Germinal center (tissue), 1 donor: ENCODE results near the gene TOX2.

Experiments
- DNase-seq: peaks from one replicate; pipeline ENCODE4 v3.0.0; 2012; ENCODE audit warnings: mixed read lengths, low spot score

Gene TOX2

GRCh38 chr20:43916073-43916880 is 1.6 kb downstream of the TOX2 start:
- DNase-seq, result no peak

- DNase-seq, result no peak
These were observed 2.3 kb downstream of the TOX2 start for GRCh38 chr20:43916881-43917371.

DNA sequence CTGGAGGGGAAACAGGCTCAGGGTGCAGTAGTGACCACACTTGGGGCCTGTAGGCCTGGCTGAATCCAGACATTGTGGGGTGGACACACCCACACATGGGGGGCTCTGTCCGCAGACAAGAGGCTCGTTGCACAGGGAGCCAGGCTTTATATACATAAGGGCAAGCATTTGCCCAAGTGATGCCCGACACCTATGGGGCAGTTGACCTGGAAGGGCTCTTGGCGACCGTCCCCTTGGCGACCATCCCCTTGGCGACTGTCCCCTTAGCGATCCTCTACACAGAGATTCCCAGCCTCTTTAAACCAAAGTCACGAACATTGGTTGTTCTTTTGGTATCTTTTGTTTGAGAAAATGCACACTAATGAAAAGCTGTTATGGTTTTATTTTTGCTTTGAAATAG is 2.7 kb downstream of the TOX2 start:
- no peak for DNase-seq

DNA sequence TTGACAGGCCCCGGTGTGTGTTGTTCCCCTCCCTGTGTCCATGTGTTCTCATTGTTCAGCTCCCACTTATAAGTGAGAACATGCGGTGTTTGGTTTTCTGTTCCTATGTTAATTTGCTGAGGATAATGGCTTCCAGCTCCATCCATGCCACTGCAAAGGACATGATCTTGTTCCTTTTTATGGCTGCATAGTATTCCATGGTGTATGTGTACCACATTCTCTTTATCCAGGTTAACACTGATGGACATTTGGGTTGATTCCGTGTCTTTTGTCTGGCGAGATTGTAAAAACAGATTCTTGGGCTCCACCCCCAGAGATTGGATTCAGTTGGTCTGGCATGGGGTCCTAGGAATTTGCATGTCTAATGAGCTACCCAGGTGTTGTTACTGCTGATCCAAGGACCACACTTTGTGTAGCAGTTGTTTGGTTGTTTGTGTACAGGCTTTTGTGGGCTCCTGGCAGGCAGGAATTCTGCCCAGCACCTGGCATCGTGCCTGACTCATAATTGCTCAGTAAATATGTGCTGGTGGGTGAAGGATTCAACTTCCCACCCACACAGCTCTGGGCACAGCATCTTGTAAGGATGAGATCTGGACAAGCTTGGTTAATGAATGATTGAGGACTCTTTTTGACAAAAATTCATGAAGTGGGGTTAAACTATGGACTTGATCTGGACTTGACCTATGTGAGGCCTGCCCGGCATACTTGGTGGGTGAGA is 5.2 kb downstream of the TOX2 start:
- DNase-seq, result no peak

- DNase-seq, result no peak
These were observed 6.1 kb downstream of the TOX2 start for GRCh38 chr20:43920797-43921196.

DNA sequence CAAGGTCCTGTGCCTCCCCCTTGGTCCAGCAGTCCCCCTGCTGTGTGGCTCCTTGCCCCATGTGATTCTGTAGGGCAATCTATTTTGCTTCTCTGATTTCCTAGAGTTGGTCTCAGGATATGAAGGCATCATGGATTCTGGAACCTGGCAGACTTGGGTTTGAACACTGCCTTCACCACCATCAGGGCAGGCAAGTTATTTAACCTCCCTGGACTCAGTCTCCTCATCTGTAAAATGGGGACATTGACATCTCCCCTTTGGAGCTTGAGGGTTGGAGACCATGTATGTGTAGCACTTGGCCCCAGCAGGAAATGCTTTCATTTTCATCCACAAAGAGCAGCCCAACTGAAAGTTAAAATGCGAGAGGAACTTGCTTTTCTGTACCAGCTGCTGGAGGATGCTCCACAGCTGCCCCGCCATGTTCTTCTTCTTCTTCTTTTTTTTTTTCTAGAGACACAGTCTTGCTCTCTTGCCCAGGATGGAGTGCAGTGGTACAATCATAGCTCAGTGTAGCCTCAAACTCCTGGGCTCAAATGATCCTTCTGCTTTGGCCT is 6.7 kb downstream of the TOX2 start:
- DNase-seq, result no peak

DNA sequence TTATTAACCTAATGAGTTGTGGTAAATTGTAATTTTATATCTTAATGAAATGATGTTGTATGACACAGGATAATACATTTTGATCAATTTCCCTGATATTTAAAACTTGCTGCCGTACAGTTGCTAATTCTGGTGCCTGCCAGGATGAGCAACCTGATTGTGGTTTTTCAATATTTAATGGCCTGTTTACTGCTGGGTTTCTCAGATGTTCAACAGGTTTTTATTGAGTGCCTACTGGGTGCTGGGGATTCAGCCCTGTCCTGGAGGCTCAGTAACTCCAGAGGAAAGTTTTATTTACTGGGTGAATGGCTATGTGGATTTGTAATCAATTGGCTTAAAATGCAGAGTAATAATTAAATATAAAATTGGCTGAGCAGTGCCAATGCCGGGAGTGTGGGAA is 8.0 kb downstream of the TOX2 start:
- no peak for DNase-seq

DNA sequence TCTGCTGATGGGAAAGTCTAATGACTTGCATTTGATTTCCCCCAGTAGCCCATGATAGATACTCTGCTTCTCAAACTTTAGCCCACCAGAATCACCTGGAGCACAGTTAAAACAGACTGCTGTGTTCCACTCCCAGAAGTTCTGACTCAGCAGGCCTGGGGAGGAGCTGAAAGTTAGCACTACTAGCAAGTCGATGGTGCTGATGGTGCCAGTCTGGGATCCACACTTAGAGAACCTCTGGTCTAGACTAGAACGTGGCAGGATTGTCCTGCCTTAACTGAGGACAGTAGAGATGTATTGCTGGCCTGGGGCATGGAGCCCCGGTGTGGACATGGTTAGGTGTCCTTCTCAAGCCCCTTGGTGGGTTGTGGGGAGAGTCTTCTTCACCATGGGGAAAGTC is 8.7 kb downstream of the TOX2 start:
- no peak for DNase-seq

DNA sequence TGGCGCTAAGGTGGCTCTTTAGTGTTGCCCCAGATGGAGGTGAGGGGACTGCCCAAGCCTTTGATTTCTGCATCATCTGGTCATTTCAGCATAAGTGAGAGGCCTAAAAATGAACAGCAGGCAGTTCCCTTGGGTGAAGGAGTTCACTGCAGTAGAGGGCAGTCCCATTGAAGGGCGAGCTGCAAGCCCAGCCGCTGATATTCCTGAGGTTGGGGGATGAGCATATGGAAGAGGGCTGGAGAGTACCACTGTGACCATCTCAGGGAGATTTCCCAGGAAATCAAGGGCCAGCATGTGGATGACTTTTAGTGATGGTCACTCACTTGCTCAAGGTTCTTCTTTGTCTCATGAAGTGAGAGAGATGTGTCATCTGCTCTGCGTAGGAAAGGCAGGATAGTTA is 9.3 kb downstream of the TOX2 start:
- no peak for DNase-seq

DNA sequence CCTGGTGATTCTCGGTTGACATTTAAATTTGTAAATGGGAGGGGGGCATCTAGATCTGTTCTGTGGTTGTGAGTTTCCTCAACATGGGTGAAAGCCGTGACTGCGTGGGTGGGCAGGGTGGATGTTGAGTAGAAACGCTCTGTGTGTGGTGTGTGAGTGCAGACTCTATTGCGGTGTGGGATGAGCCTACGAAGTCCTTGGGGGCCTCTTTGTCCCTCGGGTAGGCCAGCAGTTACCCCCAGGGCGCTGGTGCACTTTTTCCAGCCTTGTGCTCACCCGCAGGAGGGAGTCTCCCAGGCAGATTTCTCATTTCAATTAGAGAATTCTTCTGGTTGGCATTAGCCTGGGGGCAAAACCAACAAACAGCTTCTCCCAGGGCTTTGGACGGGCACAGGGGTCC is 10.6 kb downstream of the TOX2 start:
- DNase-seq, result no peak

DNA sequence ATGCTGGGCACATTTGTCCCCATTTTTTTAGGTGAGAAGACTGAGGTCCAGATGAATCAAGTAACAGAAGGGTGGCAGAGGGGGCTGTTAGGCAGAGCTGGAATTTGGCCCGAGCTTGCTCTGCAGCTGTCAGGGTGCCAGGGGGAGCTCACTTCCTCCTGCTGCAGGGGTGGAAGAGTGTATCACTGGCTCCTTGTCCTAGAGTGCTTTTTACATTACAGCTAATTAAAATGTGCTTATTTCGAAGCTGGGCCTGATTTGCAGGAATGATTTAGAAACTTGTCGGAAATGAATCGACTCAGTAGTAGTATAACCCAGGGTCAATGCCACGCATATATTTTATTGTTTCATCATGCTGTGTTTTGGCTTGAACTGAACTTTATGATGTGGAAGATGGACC is 11.1 kb downstream of the TOX2 start:
- no peak for DNase-seq

DNA sequence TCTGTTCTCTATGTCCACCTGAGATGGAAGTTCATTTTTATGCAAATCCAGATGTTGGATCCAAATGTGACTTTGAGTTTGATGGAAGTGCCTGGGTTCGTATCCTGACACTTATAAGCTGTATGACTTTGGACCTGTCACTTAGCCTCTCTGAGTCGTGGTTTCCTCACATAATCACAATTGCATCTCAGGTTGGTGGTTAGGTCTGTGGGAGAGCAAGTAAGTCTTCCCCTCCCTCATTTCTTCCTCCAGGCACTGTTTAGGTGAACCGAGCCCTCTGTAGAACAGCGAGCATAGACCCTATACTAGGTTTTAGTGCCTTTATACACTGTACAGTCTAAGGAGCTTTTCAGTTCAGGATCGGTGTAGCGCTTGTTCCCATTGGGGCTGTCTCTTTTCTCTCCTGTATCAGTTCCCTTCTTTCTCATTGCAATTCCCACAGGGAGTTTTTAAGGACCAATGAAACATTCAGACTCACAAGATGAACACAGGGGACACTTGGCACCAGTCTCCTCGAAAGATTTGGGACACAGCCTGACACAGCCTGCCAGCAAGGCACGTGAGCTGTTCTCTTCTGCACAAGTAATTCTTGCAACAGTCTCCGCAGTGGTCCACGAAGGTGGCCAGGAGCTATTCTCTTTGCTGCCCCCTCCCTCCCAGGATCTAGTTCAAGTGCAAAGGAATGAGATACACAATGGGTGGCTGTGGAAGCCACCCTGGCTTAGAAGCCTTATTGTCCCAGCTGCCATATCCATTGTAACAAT is 11.8 kb downstream of the TOX2 start:
- no peak for DNase-seq

GRCh38 chr20:43931976-43932375 is 17.3 kb downstream of the TOX2 start:
- no peak for DNase-seq

GRCh38 chr20:43934833-43935232 is 20.2 kb downstream of the TOX2 start:
- no peak for DNase-seq

GRCh38 chr20:43936104-43936770 is 21.6 kb downstream of the TOX2 start:
- DNase-seq, result no peak

DNA sequence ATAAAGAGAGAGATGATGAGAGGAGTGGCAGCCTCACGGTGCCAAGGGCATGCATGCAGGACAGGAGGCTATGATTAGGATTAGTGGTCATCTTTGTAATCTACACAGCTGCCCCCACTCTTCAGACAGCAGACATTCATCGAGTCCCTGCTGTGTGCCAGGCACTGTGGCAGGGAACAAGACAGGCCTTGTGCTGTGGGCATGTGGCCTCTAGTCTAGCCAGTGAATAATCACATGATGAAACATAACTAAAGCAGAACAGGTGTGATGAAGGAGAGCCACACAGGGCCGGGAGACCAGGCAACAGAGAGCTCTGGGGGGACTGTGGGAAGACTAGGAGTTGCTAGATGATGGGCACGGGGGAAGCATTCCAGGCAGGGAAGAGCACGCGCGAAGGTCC is 22.2 kb downstream of the TOX2 start:
- no peak for DNase-seq

DNA sequence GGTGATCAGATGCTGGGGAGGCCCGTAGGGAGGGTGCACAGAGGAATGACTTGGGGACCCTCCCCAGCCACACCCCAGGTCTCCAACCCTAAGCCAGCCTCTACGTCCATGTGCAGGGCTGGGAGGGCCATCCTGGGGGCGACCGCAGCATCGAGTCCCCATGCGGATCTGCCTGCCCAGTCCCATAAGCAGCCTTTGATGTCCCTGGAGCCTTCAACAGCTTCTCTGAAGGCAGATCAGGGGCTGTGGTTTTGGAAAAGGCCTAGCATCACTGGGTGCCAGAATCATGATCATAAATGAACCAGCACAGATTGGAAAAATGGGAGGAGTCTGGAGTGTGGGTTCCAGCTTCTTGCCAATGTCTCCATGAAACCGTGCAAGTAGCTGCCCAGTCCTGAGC is 22.9 kb downstream of the TOX2 start:
- DNase-seq, result no peak

DNA sequence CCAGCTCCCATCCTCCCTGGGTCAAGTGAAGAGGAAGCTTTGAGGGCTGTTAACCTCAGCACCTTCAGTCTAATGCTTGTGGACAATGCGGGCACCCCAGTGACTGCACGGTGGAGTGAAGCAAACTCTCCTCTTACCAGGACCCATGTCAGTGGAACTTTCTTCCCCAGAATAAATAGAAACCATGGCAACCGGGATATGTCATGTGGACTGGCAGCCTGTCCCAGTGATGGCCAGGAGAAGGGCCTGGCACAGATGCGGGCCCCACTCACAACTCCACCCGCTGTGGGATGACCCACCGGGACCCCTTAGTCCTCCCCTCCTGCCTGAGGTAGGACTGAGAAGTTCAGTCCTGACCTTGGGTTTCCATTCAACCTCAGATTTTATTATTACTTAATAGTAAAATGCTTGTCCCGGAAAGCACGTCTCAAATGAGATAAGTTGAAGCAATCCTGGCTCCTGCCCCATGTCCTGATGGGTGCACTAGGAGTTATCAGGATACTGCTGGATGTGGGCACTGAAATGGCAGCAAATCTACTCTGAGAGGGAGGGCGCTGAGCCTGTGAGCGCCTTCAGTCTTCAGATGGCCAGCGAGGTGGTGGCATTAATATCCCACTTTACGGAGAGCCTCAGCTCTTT is 23.5 kb downstream of the TOX2 start:
- no peak for DNase-seq

- no peak for DNase-seq
These were observed 24.5 kb downstream of the TOX2 start for GRCh38 chr20:43938932-43939761.

DNA sequence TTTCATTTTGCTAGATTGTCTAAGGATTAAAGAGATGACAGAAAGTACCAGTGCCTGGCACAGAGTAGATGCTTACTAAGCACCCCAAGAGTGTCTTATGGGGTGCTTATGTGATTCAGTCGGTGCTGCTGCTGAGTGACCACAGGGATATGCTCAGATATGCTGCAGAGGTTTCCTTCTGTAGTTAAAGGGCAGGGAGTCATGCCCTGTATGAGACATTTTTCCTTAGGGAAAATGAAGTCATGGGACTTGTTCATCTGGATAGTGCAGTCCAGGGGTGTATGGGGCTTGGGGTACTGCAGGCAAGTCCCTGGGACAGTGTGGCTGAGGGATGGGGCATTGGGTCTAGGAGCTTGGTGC is 25.1 kb downstream of the TOX2 start:
- DNase-seq, result no peak
